ENCODE results near the gene KLHL8.
"Not testable (repeated sequence)": the region's sequence is repeated elsewhere in the genome, so short reads cannot be mapped to it uniquely, and the experiment has no call there.

Gene KLHL8

GRCh38 chr4:87150498-87151261 lies 69.7 kb downstream of the KLHL8 start:
- H3K9me3 ChIP-seq (ENCODE audit: low read length) = no peaks in the 10 kb centered on the region
- no peaks in the 10 kb centered on the region for H3K4me1 ChIP-seq (ENCODE audit: insufficient read depth, low read length)
- H3K27me3 ChIP-seq (ENCODE audit: insufficient read depth, low read length) = no peaks in the 10 kb centered on the region
- H3K4me3 ChIP-seq (ENCODE audit: low read length) = no peak overlapping the region
- no peaks in the 10 kb centered on the region for H3K36me3 ChIP-seq (ENCODE audit: insufficient read depth, low read length)
- H2AFZ ChIP-seq (ENCODE audit: low read depth, low read length) = no peak overlapping the region

- Histone ChIP-seq H3K9me3 (ENCODE audit: low read length) (no peaks in the 10 kb centered on the region), H3K4me3 (ENCODE audit: low read length) (no peak overlapping the region), H2AFZ (ENCODE audit: low read depth, low read length) (no peak overlapping the region), H3K27me3 (ENCODE audit: insufficient read depth, low read length) (no peaks in the 10 kb centered on the region), H3K4me1 (ENCODE audit: insufficient read depth, low read length) (no peaks in the 10 kb centered on the region), H3K36me3 (ENCODE audit: insufficient read depth, low read length) (no peaks in the 10 kb centered on the region)
These were observed 73.3 kb downstream of the KLHL8 start for GRCh38 chr4:87147116-87147515.

GRCh38 chr4:87145934-87146333 lies 74.5 kb downstream of the KLHL8 start:
- H2AFZ ChIP-seq (ENCODE audit: low read depth, low read length); H3K4me1 ChIP-seq (ENCODE audit: insufficient read depth, low read length); H3K4me3 ChIP-seq (ENCODE audit: low read length); H3K9me3 ChIP-seq (ENCODE audit: low read length); H3K27me3 ChIP-seq (ENCODE audit: insufficient read depth, low read length); H3K36me3 ChIP-seq (ENCODE audit: insufficient read depth, low read length): not testable (repeated sequence)

GRCh38 chr4:87144356-87144755 lies 76.1 kb downstream of the KLHL8 start:
- H3K9me3 ChIP-seq (ENCODE audit: low read length) = no peaks in the 10 kb centered on the region
- H3K27me3 ChIP-seq (ENCODE audit: insufficient read depth, low read length) = no peaks in the 10 kb centered on the region
- no peak overlapping the region for H2AFZ ChIP-seq (ENCODE audit: low read depth, low read length)
- no peak overlapping the region for H3K4me3 ChIP-seq (ENCODE audit: low read length)
- H3K4me1 ChIP-seq (ENCODE audit: insufficient read depth, low read length) = no peaks in the 10 kb centered on the region
- peaks cover 15% of the 10 kb centered on the region for H3K36me3 ChIP-seq (ENCODE audit: insufficient read depth, low read length)

GRCh38 chr4:87141428-87141827 lies 79.0 kb downstream of the KLHL8 start:
- Histone ChIP-seq H3K4me3 (ENCODE audit: low read length) (no peak overlapping the region), H3K4me1 (ENCODE audit: insufficient read depth, low read length) (no peaks in the 10 kb centered on the region), H3K36me3 (ENCODE audit: insufficient read depth, low read length) (peaks cover 31% of the 10 kb centered on the region), H3K27me3 (ENCODE audit: insufficient read depth, low read length) (no peaks in the 10 kb centered on the region), H2AFZ (ENCODE audit: low read depth, low read length) (no peak overlapping the region), H3K9me3 (ENCODE audit: low read length) (no peaks in the 10 kb centered on the region)

DNA sequence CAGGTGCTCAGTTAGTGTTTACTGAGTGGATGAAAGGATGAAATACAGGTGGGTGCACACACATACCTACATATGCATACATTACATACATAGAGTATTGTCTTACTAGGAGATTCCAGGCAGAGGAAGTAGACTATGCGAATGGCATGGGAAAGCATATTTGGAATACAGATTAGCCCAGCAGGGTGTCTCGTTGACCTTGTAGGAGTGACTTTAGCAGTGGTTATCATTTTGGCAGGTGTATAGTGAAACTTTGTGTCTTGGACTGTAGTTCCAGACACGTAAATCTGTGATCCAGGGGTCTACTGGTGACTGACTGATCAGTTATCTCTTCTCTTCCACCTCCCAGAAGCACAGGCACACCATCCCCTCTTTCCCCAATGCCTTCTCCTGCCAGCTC lies 86.3 kb downstream of the KLHL8 start:
- Histone ChIP-seq H3K9me3 (ENCODE audit: low read length) (no peaks in the 10 kb centered on the region), H3K27me3 (ENCODE audit: insufficient read depth, low read length) (no peaks in the 10 kb centered on the region), H3K4me3 (ENCODE audit: low read length) (no peak overlapping the region), H3K4me1 (ENCODE audit: insufficient read depth, low read length) (no peaks in the 10 kb centered on the region), H2AFZ (ENCODE audit: low read depth, low read length) (no peak overlapping the region), H3K36me3 (ENCODE audit: insufficient read depth, low read length) (peaks cover 69% of the 10 kb centered on the region)

DNA sequence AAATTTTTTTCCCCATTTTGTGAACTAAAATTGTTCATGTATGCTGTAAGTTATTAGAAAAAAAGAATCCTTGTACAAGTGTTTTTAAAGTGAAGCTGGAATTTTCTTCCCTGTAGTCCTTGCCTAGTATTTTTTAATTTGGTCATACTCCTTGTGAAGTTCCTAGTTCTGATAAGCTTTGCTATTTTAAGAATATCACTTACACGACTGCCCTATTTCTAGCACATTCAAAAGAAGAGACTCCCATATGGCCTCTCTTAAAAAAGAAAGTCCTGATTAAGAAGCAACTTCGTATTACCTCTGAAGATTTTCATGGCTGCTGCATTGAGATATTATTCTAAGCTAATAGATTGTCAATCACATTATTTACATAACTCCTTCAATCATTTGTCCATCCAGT lies 87.2 kb downstream of the KLHL8 start:
- no peak overlapping the region for H3K4me3 ChIP-seq (ENCODE audit: low read length)
- no peaks in the 10 kb centered on the region for H3K9me3 ChIP-seq (ENCODE audit: low read length)
- no peak overlapping the region for H2AFZ ChIP-seq (ENCODE audit: low read depth, low read length)
- H3K4me1 ChIP-seq (ENCODE audit: insufficient read depth, low read length) = no peaks in the 10 kb centered on the region
- H3K36me3 ChIP-seq (ENCODE audit: insufficient read depth, low read length) = peaks cover 72% of the 10 kb centered on the region
- H3K27me3 ChIP-seq (ENCODE audit: insufficient read depth, low read length) = no peaks in the 10 kb centered on the region

- H2AFZ ChIP-seq (ENCODE audit: low read depth, low read length) = no peak overlapping the region
- no peaks in the 10 kb centered on the region for H3K9me3 ChIP-seq (ENCODE audit: low read length)
- no peak overlapping the region for H3K4me3 ChIP-seq (ENCODE audit: low read length)
- no peaks in the 10 kb centered on the region for H3K4me1 ChIP-seq (ENCODE audit: insufficient read depth, low read length)
- H3K27me3 ChIP-seq (ENCODE audit: insufficient read depth, low read length) = no peaks in the 10 kb centered on the region
- peaks cover 74% of the 10 kb centered on the region for H3K36me3 ChIP-seq (ENCODE audit: insufficient read depth, low read length)
These were observed 88.4 kb downstream of the KLHL8 start for GRCh38 chr4:87132035-87132434.

DNA sequence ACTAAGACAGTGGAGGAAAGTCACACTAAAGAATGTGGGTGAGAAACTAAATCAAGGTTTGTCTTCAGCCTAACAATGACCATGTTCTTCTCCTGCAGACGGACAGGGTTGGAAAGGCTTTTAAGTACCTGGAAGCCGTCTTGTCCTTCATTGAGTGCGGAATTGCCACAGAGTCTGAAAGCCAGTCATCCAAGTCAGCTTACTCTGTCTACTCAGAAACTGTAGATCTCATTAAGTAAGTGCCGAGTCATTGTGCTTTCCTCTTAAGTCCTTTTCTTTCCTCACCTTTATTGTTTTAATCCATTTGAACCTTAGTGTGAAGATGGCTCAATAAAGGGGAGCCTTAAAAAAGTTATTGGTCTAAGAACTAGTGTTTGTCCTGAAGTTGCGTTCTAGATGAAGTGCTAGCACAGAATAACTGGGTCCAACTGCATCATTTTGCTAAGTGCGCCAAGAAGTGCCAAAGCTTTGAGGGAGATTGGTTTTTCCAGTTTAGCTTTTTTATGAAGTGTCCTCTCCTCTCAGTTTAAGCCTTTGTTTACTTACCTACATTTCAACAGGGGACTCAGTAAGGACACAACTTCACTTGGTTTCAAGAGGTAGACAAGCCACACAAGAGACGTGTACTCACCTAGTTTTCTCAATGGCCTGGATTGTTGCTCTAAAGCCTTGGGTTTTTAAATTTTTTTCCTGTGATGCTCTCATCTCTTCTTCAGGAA lies 89.3 kb downstream of the KLHL8 start:
- Histone ChIP-seq H3K27me3 (ENCODE audit: insufficient read depth, low read length) (no peaks in the 10 kb centered on the region), H3K36me3 (ENCODE audit: insufficient read depth, low read length) (peaks cover 74% of the 10 kb centered on the region), H3K4me3 (ENCODE audit: low read length) (no peak overlapping the region), H3K9me3 (ENCODE audit: low read length) (peaks cover under 1% of the 10 kb centered on the region), H3K4me1 (ENCODE audit: insufficient read depth, low read length) (no peaks in the 10 kb centered on the region), H2AFZ (ENCODE audit: low read depth, low read length) (no peak overlapping the region)

DNA sequence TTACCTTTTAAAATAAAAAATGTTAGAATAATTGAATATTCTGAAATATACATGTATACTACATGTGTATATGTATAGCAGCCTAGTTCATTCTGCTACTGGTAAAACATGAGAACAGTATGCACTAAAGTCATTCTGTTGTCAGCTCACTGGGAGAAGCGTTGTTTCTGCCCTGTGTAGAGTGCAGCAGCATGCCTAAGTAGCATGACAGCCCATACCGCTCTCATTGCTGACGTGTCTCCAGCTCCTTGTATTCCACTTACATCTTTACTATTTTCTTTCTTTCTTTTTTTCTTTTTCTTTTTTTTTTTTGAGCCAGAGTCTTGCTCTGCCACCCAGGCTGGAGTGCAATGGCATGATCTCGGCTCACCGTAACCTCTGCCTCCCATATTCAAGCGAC lies 90.7 kb downstream of the KLHL8 start:
- Histone ChIP-seq H3K4me3 (ENCODE audit: low read length) (no peak overlapping the region), H3K36me3 (ENCODE audit: insufficient read depth, low read length) (peaks cover 77% of the 10 kb centered on the region), H2AFZ (ENCODE audit: low read depth, low read length) (no peak overlapping the region), H3K4me1 (ENCODE audit: insufficient read depth, low read length) (no peaks in the 10 kb centered on the region), H3K9me3 (ENCODE audit: low read length) (peaks cover 4% of the 10 kb centered on the region), H3K27me3 (ENCODE audit: insufficient read depth, low read length) (no peaks in the 10 kb centered on the region)

DNA sequence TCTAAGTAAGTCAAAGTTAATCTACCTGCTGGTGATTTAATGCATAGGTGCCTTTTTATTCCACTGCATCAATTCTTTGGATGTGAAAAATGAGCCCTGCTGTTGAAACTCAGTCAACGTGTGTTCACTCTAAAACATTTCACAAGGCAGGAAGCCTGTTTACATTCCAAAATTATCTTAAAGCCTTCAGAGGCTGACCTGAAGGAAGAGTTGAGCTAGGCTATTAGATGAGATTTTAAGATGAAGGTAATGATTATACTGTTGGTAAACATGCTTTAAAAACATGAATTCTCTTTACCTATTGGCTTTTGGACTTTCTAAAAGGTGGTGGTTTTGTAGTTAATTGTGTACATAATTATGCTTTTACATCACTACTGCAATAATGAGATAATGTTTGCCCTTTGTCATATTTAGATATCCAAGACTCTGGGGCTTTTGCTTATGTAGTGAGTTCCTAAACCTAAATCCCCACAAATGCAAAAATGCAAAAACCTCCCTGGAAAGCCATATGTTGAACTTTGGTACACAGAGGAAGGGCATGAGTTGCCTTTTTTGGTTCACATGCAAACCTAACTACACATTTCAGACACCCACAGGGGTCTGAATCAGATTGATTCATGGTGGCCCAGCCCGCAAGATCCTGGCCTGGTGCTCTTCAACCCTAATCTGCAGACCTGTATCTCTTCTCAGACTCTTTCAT lies 92.3 kb downstream of the KLHL8 start:
- H3K36me3 ChIP-seq (ENCODE audit: insufficient read depth, low read length) = peaks cover 67% of the 10 kb centered on the region
- H3K9me3 ChIP-seq (ENCODE audit: low read length) = peaks cover 4% of the 10 kb centered on the region
- no peaks in the 10 kb centered on the region for H3K4me1 ChIP-seq (ENCODE audit: insufficient read depth, low read length)
- H3K4me3 ChIP-seq (ENCODE audit: low read length) = no peak overlapping the region
- H2AFZ ChIP-seq (ENCODE audit: low read depth, low read length) = no peak overlapping the region
- H3K27me3 ChIP-seq (ENCODE audit: insufficient read depth, low read length) = no peaks in the 10 kb centered on the region

DNA sequence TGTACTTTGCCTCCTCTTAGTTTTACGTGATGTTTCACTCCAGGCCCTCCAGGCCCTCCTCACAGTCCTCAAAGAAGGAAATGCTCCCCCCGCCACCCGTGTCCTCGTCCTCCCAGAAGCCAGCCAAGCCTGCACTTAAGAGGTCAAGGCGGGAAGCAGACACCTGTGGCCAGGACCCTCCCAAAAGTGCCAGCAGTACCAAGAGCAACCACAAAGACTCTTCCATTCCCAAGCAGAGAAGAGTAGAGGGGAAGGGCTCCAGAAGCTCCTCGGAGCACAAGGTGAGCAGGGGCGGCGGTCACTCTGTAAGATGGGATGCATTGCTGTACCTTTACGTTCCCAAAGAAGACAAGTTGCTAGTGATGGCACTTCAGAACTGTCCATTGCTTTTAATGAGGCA lies 94.4 kb downstream of the KLHL8 start:
- no peaks in the 10 kb centered on the region for H3K4me1 ChIP-seq (ENCODE audit: insufficient read depth, low read length)
- peaks cover 4% of the 10 kb centered on the region for H3K9me3 ChIP-seq (ENCODE audit: low read length)
- no peaks in the 10 kb centered on the region for H3K27me3 ChIP-seq (ENCODE audit: insufficient read depth, low read length)
- no peak overlapping the region for H3K4me3 ChIP-seq (ENCODE audit: low read length)
- no peak overlapping the region for H2AFZ ChIP-seq (ENCODE audit: low read depth, low read length)
- H3K36me3 ChIP-seq (ENCODE audit: insufficient read depth, low read length) = peaks cover 48% of the 10 kb centered on the region

- Histone ChIP-seq H3K4me1 (ENCODE audit: insufficient read depth, low read length) (no peaks in the 10 kb centered on the region), H3K36me3 (ENCODE audit: insufficient read depth, low read length) (peaks cover 47% of the 10 kb centered on the region)
These were observed 98.2 kb downstream of the KLHL8 start for GRCh38 chr4:87122252-87122651.

More at GRCh38 chr4:87122252-87122651, 98.2 kb downstream of the KLHL8 start:
- Histone ChIP-seq H2AFZ (ENCODE audit: low read depth, low read length) (no peak overlapping the region), H3K4me3 (ENCODE audit: low read length) (no peak overlapping the region), H3K9me3 (ENCODE audit: low read length) (peaks cover 4% of the 10 kb centered on the region), H3K27me3 (ENCODE audit: insufficient read depth, low read length) (no peaks in the 10 kb centered on the region)

Measured in neuron (in vitro differentiated cells).